Measurements from ENCODE around the gene HIC2. TPM values are rescaled to one million over a fixed set of nuclear protein-coding genes. Genes with fewer than 3 reads are reported as not detected.
"Not testable (repeated sequence)": the region's sequence is repeated elsewhere in the genome, so short reads cannot be mapped to it uniquely, and the experiment has no call there.

The HIC2 gene
- polyA plus RNA-seq, 12 donors = 3.2 to 11.3 (median 4.8) TPM; not detected in 1

GRCh38 chr22:21420180-21420763 is 3.1 kb downstream of the HIC2 start:
- DNase-seq = not testable (repeated sequence)

- DNase-seq = not testable (repeated sequence)
Observed at GRCh38 chr22:21424084-21424709, 7.0 kb downstream of the HIC2 start.

- DNase-seq = not testable (repeated sequence)
Observed at GRCh38 chr22:21434378-21435233, 17.4 kb downstream of the HIC2 start.

GRCh38 chr22:21435998-21436810 is 19.0 kb downstream of the HIC2 start:
- DNase-seq = not testable (repeated sequence)

GRCh38 chr22:21438013-21438412 is 20.8 kb downstream of the HIC2 start:
- not testable (repeated sequence) for DNase-seq

- DNase-seq = not testable (repeated sequence)
Observed at GRCh38 chr22:21440018-21440636, 23.0 kb downstream of the HIC2 start.

GRCh38 chr22:21440676-21441075 is 23.5 kb downstream of the HIC2 start:
- not testable (repeated sequence) for DNase-seq

GRCh38 chr22:21441170-21441569 is 24.0 kb downstream of the HIC2 start:
- not testable (repeated sequence) for DNase-seq

- DNase-seq = not testable (repeated sequence)
Observed at GRCh38 chr22:21442123-21442522, 25.0 kb downstream of the HIC2 start.

- not testable (repeated sequence) for DNase-seq
Observed at GRCh38 chr22:21442646-21443045, 25.5 kb downstream of the HIC2 start.

GRCh38 chr22:21443057-21443734 is 26.0 kb downstream of the HIC2 start:
- DNase-seq = no peak

- no peak for DNase-seq
Observed at GRCh38 chr22:21443735-21444421, 26.7 kb downstream of the HIC2 start.

- DNase-seq = peak; percentile 15
Observed at GRCh38 chr22:21444701-21445436, 27.7 kb downstream of the HIC2 start.

- no peak for DNase-seq
Observed at GRCh38 chr22:21445437-21446127, 28.4 kb downstream of the HIC2 start.

- DNase-seq = no peak
Observed at GRCh38 chr22:21446128-21446826, 29.1 kb downstream of the HIC2 start.

- no peak for DNase-seq
Observed at GRCh38 chr22:21446827-21447690, 29.9 kb downstream of the HIC2 start.
